ENCODE results near the gene UGT1A9. TPM values are rescaled to one million over a fixed set of nuclear protein-coding genes. Genes with fewer than 3 reads are reported as not detected.

The UGT1A9 gene
- total RNA-seq, 2 donors from 2014 or later = not detected

DNA sequence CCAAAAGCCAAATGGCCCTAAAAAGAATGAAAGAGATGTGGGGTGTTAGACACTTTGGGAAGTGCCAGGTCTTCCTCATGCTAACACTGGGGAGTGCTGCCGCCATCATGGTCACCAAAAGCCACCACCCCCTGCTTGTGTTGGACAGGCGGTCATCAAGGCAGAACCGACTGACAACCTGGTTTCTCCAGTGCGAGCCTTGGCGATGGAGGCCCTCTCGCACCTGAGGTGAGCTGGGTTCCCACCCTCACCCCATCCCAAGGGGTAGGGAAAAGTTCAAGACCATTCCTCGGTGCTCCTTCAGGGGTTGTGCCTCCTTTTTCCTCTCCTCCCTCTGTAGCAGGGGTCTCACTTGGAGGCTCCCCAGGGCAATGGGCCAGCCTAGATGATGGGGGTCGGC, 140.0 kb downstream of the UGT1A9 start:
- no peak for DNase-seq (ENCODE audit: low spot score)
- Histone ChIP-seq H3K4me1 (no peaks in the 10 kb centered on the region), H3K4me3 (no peak overlapping the region), H3K27ac (no peak overlapping the region), H3K36me3 (no peaks in the 10 kb centered on the region), H3K27me3 (no peaks in the 10 kb centered on the region), H3K9me3 (peaks cover 0 to 9% of the 10 kb centered on the region in 2 donors)
- TF ChIP-seq, protein P1, sequence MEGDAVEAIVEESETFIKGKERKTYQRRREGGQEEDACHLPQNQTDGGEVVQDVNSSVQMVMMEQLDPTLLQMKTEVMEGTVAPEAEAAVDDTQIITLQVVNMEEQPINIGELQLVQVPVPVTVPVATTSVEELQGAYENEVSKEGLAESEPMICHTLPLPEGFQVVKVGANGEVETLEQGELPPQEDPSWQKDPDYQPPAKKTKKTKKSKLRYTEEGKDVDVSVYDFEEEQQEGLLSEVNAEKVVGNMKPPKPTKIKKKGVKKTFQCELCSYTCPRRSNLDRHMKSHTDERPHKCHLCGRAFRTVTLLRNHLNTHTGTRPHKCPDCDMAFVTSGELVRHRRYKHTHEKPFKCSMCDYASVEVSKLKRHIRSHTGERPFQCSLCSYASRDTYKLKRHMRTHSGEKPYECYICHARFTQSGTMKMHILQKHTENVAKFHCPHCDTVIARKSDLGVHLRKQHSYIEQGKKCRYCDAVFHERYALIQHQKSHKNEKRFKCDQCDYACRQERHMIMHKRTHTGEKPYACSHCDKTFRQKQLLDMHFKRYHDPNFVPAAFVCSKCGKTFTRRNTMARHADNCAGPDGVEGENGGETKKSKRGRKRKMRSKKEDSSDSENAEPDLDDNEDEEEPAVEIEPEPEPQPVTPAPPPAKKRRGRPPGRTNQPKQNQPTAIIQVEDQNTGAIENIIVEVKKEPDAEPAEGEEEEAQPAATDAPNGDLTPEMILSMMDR (IDR thresholded peaks at IDR 0.05) = no peak

DNA sequence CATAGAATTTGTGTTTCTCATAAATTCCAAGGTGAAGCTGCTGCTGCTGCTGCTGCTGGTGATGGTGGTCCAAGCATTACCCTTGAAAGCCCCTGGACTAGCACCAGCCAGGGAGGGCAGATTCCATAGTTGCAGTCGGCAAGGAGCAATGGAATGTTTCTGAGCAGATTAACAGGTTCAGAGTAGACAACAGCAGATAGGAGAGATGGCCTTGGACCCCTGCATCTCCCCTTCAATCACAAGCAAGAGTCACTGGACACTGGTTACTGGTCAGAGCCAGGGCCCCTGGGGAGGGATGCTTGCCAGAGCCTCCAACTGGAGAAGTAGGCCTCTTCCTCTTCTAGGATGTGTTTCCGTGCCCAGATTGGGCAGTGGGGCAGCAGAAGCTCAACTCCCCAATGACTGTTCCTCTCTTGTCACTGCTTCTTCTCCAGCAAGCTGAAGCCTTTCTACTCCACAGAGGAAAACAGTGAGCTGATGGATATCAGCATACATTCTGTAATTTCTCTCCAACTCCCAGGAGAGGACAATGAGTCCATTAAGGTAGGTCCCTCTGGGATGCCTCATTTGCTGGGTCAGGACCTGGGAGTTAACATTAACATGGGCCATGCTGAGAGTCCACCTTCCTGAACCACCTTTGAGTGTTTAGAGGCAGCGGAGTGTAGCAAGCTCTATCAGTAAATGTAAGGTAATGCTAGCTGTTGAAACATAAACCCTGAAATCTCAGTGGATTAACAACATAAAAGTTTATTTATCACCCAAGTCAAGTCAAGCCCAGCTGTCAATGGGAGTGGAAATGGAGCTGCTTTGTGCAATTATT, 141.7 kb downstream of the UGT1A9 start:
- H3K9me3 ChIP-seq = peaks cover 0 to 10% of the 10 kb centered on the region in 2 donors
- no peaks in the 10 kb centered on the region for H3K36me3 ChIP-seq
- TF ChIP-seq, protein P1 (IDR thresholded peaks at IDR 0.05) = no peak
- no peaks in the 10 kb centered on the region for H3K27me3 ChIP-seq
- H3K4me1 ChIP-seq = no peaks in the 10 kb centered on the region
- DNase-seq (ENCODE audit: low spot score) = no peak
- no peak overlapping the region for H3K27ac ChIP-seq
- H3K4me3 ChIP-seq = no peak overlapping the region

DNA sequence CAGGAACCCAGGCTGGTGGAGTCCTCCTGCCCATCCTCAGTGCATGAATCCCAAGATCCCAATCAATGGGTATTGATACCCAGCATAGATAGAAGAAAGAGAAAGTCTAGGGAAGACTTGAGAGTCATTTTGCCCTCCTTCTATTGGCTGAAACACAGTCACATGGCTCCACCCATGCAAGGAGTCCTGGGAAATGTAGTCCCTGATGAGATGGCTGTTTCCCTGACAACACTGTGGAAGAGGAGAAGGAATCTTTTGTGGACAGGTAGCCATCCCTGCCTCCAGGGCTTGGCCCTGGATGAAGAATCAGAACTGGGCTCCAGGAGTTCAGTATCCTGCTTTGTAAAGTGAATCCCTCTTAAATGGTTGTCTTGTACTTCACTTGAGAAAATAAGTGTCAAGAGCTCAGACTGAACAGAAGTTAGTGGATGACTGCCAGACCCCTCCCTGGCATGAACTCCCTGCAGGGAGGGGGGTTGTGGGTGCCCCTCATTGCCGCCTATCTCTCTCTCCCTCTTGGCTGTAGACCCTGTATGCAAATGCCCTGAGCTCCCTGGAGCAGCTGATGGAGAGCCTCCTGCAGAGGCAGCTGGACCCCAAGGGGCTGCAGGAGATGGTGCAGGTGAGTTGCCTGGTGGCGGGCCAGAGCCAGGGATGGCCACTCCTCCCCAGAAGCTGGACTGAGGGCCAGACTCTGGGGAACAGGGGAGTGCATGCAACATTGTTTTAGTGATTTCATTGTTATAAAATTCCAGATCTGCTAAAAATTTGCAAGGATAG, 142.5 kb downstream of the UGT1A9 start:
- H3K4me1 ChIP-seq = no peaks in the 10 kb centered on the region
- no peak overlapping the region for H3K4me3 ChIP-seq
- no peak for DNase-seq (ENCODE audit: low spot score)
- no peaks in the 10 kb centered on the region for H3K27me3 ChIP-seq
- TF ChIP-seq, protein P1 (IDR thresholded peaks at IDR 0.05) = no peak
- no peak overlapping the region for H3K27ac ChIP-seq
- H3K9me3 ChIP-seq = peaks cover 0 to 10% of the 10 kb centered on the region in 2 donors
- H3K36me3 ChIP-seq = no peaks in the 10 kb centered on the region

DNA sequence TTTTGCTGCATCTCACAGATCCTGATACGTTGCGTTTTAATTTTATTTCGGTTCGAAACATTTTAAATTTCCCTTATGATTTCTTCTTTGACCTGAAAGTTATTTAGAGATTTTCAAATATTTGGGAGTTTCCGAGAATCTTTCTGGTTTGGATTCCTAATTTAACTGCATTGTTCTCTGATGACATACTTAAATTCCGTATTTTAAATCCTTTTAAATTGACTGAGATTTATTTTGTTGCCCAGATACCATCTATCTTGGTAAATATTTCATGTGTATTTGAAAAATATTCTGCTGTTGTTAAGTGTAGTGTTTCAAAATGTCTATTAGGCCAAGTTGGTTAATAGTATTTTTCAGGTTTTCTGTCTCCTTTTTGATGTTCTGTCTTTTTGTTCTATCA, 144.2 kb downstream of the UGT1A9 start:
- DNase-seq (ENCODE audit: low spot score) = no peak
- H3K27me3 ChIP-seq = no peaks in the 10 kb centered on the region
- TF ChIP-seq, protein P1 (IDR thresholded peaks at IDR 0.05) = no peak
- no peak overlapping the region for H3K27ac ChIP-seq
- no peaks in the 10 kb centered on the region for H3K4me1 ChIP-seq
- H3K36me3 ChIP-seq = no peaks in the 10 kb centered on the region
- H3K4me3 ChIP-seq = no peak overlapping the region
- H3K9me3 ChIP-seq = peaks cover 0 to 10% of the 10 kb centered on the region in 2 donors

DNA sequence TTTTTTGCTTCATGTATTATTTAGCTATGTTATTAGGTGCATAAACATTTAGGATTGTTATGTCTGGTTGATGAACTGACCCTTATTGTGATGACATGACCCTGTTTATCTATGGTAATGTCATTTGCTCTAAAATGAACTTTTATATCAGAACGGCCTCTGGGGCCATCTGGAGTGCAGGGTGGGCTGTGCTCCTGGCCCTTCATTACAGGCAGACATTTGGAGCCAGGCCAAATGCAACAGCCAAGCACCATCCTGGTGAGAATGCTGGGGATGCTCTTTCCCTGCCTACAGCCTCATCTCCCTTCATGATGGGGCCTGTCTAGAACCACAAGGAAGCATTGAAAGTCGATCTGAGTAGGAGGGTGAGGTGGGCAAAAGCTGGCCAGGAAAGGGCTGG, 144.6 kb downstream of the UGT1A9 start:
- no peak for DNase-seq (ENCODE audit: low spot score)
- H3K27me3 ChIP-seq = no peaks in the 10 kb centered on the region
- H3K4me1 ChIP-seq = no peaks in the 10 kb centered on the region
- H3K9me3 ChIP-seq = peaks cover 0 to 10% of the 10 kb centered on the region in 2 donors
- TF ChIP-seq, protein P1 (IDR thresholded peaks at IDR 0.05) = no peak
- H3K36me3 ChIP-seq = no peaks in the 10 kb centered on the region
- H3K4me3 ChIP-seq = no peak overlapping the region
- H3K27ac ChIP-seq = no peak overlapping the region

All from right atrium auricular region (tissue), 2 donors.